Gastroesophageal sphincter (tissue), 3 donors: Measurements from ENCODE around the gene SKIL.

Experiments used
- EP300 ChIP-seq: sonication (generic); formaldehyde crosslinking; IDR thresholded peaks from one replicate; pipeline ENCODE4 v1.6.1; 2017; ENCODE audit warnings: antibody characterized with exemption, mild to moderate bottlenecking
- POLR2A ChIP-seq, 2 donors: fragments of 450-650 bp; IDR thresholded peaks; one replicate each; pipeline ENCODE4 v1.6.1; 2017; ENCODE audit warnings: antibody characterized with exemption in 2 of 2, mild to moderate bottlenecking in 2 of 2, moderate library complexity in 1 of 2
- POLR2AphosphoS5 ChIP-seq: sonication (generic); formaldehyde crosslinking; IDR thresholded peaks from one replicate; pipeline ENCODE4 v1.6.1; 2017; ENCODE audit warnings: antibody characterized with exemption
- TF ChIP-seq, protein P1 (sequence below), 4 experiments: fragments of 200-600 bp in 2 of 4; fragments of 450-650 bp in 2 of 4; sonication (generic) in 1 of 4; IDR thresholded peaks; one replicate each; pipeline ENCODE4 v1.5.1; 2017 to 2019; ENCODE audit warnings: antibody characterized with exemption in 4 of 4, mild to moderate bottlenecking in 2 of 4, moderate library complexity in 2 of 4

DNA sequence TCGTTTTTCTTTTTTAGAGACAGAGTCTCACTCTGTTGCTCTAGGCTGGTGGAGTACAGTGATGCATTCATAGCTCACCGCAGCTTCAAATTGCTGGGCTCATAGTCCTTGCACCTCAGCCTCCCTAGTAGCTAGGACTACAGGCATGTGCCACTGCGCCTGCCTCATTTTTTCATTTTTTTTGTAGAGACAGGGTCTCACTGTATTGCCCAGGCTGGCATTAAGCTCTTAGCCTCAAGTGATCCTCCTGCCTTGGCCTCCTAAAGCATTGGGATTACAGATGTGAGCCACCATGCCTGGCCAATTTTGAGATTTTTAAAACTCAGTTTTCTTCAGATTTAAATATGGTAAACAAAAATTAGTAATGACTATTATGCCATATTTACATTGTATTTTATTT is 29.0 kb downstream of the SKIL start:
- TF ChIP-seq, protein P1, sequence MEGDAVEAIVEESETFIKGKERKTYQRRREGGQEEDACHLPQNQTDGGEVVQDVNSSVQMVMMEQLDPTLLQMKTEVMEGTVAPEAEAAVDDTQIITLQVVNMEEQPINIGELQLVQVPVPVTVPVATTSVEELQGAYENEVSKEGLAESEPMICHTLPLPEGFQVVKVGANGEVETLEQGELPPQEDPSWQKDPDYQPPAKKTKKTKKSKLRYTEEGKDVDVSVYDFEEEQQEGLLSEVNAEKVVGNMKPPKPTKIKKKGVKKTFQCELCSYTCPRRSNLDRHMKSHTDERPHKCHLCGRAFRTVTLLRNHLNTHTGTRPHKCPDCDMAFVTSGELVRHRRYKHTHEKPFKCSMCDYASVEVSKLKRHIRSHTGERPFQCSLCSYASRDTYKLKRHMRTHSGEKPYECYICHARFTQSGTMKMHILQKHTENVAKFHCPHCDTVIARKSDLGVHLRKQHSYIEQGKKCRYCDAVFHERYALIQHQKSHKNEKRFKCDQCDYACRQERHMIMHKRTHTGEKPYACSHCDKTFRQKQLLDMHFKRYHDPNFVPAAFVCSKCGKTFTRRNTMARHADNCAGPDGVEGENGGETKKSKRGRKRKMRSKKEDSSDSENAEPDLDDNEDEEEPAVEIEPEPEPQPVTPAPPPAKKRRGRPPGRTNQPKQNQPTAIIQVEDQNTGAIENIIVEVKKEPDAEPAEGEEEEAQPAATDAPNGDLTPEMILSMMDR (IDR thresholded peaks at IDR 0.05), result no peak
- TF ChIP-seq POLR2A (IDR thresholded peaks at IDR 0.05), result no peak
- TF ChIP-seq POLR2AphosphoS5, result no peak
- no peak for TF ChIP-seq EP300
